22Rv1 (cell line): Measurements from ENCODE around the gene GFPT1.

Source experiments
- H3K27ac ChIP-seq: fragments of 450-650 bp; 2 replicates; pipeline ENCODE4 v1.5.1; 2017
- CTCF ChIP-seq: fragments of 450-650 bp; IDR thresholded peaks from 2 replicates; pipeline ENCODE4 v1.5.1; 2017; ENCODE audit warnings: mild to moderate bottlenecking
- ZFX ChIP-seq: fragments of 450-650 bp; IDR thresholded peaks from 2 replicates; pipeline ENCODE4 v1.6.1; 2017; ENCODE audit warnings: antibody characterized with exemption, borderline replicate concordance

The GFPT1 gene

GRCh38 chr2:69416147-69416546, 29.1 kb upstream of the GFPT1 start:
- H3K27ac ChIP-seq: no peak overlapping the region
- TF ChIP-seq CTCF: no peak
- no peak for TF ChIP-seq ZFX

- no peak overlapping the region for H3K27ac ChIP-seq
- TF ChIP-seq ZFX (no peak), CTCF (no peak)
These were observed 24.1 kb upstream of the GFPT1 start for GRCh38 chr2:69411120-69411519.

GRCh38 chr2:69405306-69405705, 18.3 kb upstream of the GFPT1 start:
- no peak for TF ChIP-seq ZFX
- TF ChIP-seq CTCF: no peak
- H3K27ac ChIP-seq: no peak overlapping the region

GRCh38 chr2:69400121-69400520, 13.1 kb upstream of the GFPT1 start:
- no peak overlapping the region for H3K27ac ChIP-seq
- TF ChIP-seq ZFX (no peak), CTCF (no peak)

- H3K27ac ChIP-seq: no peak overlapping the region
- TF ChIP-seq ZFX (no peak), CTCF (no peak)
These were observed 10.2 kb upstream of the GFPT1 start for GRCh38 chr2:69397234-69397633.

GRCh38 chr2:69395866-69396265, 8.8 kb upstream of the GFPT1 start:
- no peak overlapping the region for H3K27ac ChIP-seq
- TF ChIP-seq CTCF (no peak), ZFX (no peak)

- H3K27ac ChIP-seq: no peak overlapping the region
- no peak for TF ChIP-seq CTCF
- TF ChIP-seq ZFX: no peak
These were observed 6.9 kb upstream of the GFPT1 start for GRCh38 chr2:69393963-69394362.
